Esophagus muscularis mucosa (tissue), 4 donors: Measurements from ENCODE around the gene HVCN1. TPM values are rescaled to one million over a fixed set of nuclear protein-coding genes. Genes with fewer than 3 reads are reported as not detected.

Experiments
- DNase-seq: peaks from one replicate; pipeline ENCODE4 v3.0.0-alpha.2; 2017; ENCODE audit errors: extremely low spot score
- H3K27ac ChIP-seq, 4 donors: fragments of 200-600 bp; sonication (generic); replicated peaks in 1 of 4; 1 replicate in 3 of 4; 2 replicates in 1 of 4; pipeline ENCODE4 v1.5.1; 2016 to 2019; ENCODE audit warnings: mild to moderate bottlenecking in 1 of 4
- H3K27me3 ChIP-seq, 4 donors: fragments of 200-600 bp; sonication (generic); one replicate each; pipeline versions ENCODE4 v1.5.1 to v1.6.0; 2016 to 2019
- H3K36me3 ChIP-seq, 4 donors: fragments of 200-600 bp; sonication (generic); one replicate each; pipeline ENCODE4 v1.5.1; 2016 to 2019
- H3K4me1 ChIP-seq, 4 donors: fragments of 200-600 bp; sonication (generic); one replicate each; pipeline ENCODE4 v1.5.1; 2016 to 2019
- H3K4me3 ChIP-seq, 4 donors: fragments of 200-600 bp; sonication (generic); 1 replicate in 2 of 4; 2 replicates in 2 of 4; pipeline ENCODE4 v1.5.1; 2016 to 2019; ENCODE audit warnings: mild to moderate bottlenecking in 4 of 4, moderate library complexity in 1 of 4
- H3K9me3 ChIP-seq, 4 donors: fragments of 200-600 bp; sonication (generic); 1 replicate in 3 of 4; 2 replicates in 1 of 4; pipeline ENCODE4 v1.5.1; 2016 to 2019
- CTCF ChIP-seq, 3 experiments: fragments of 200-600 bp in 2 of 3; fragments of 450-650 bp in 1 of 3; sonication (generic) in 2 of 3; IDR thresholded peaks; one replicate each; pipeline ENCODE4 v1.5.1; 2017 to 2019; ENCODE audit warnings: antibody characterized with exemption in 3 of 3, mild to moderate bottlenecking in 2 of 3, moderate library complexity in 1 of 3
- EP300 ChIP-seq: sonication (generic); formaldehyde crosslinking; IDR thresholded peaks from one replicate; pipeline ENCODE4 v1.6.1; 2017; ENCODE audit warnings: antibody characterized with exemption
- POLR2A ChIP-seq: fragments of 450-650 bp; IDR thresholded peaks from one replicate; pipeline ENCODE4 v1.6.1; 2017; ENCODE audit warnings: antibody characterized with exemption, moderate library complexity, mild to moderate bottlenecking, low read depth
- POLR2AphosphoS5 ChIP-seq, 2 donors: sonication (generic); formaldehyde crosslinking; IDR thresholded peaks; one replicate each; pipeline ENCODE4 v1.6.1; 2017; ENCODE audit warnings: antibody characterized with exemption in 2 of 2
- WGBS: methylation state at CpG from one replicate; pipeline ENCODE4 v1.1.5; 2018; 5-methylcytosine and 5-hydroxymethylcytosine counted together
- intact Hi-C: fragments of 100-400 bp; cut with DNase I; formaldehyde crosslinking; loops from one replicate; pipeline ENCODE4 v1.15.1; 2023
- total RNA-seq, 4 donors: library from RNA; depleted of rRNA; stranded (reverse); fragments of >200 nt; gene quantifications; one replicate each; pipeline versions ENCODE4 v1.1.0 to v1.2.1, GENCODE V29; 2016

Gene HVCN1
- total RNA-seq, 4 donors from 2014 or later = 5.4 to 8.9 (median 7.1) TPM

GRCh38 chr12:110679201-110679600, 9.7 kb downstream of the HVCN1 start:
- intact Hi-C loops = no loop called here
- WGBS = 98% methylated on average over 9 of the region's 12 CpGs
- TF ChIP-seq CTCF (IDR thresholded peaks at IDR 0.05) = no peak
- no peak for TF ChIP-seq POLR2A
- TF ChIP-seq EP300 = no peak
- TF ChIP-seq POLR2AphosphoS5 (IDR thresholded peaks at IDR 0.05) = no peak
- H3K9me3 ChIP-seq = peaks cover 0 to 10% (median 2%) of the 10 kb centered on the region in 4 donors
- DNase-seq = no peak
- H3K27ac ChIP-seq = no peak overlapping the region
- H3K4me3 ChIP-seq = no peak overlapping the region
- peaks cover 5 to 12% (median 9%) of the 10 kb centered on the region in 4 donors for H3K4me1 ChIP-seq
- H3K36me3 ChIP-seq = peaks cover 0 to 16% (median 4%) of the 10 kb centered on the region in 4 donors
- no peaks in the 10 kb centered on the region for H3K27me3 ChIP-seq

DNA sequence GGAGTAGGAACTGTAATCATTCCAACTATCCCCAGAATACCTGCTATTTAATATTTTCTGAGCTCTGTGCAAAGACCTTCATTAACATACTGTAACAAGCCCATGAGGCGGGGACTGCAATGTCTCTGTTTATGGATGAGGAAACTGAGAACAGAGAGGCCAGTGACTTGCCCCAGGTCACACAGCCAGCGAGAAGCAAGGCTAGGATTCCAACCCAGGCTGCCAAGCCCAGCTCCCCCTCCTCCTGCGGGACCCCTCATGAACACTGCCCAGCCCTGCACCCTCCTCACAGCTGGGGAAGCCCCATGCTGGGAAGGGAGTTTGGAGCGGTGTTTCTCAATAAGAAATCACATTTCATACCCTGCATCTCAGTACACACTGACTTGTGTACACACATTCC, 10.9 kb downstream of the HVCN1 start:
- Histone ChIP-seq H3K4me1 (peaks cover 5 to 12% (median 9%) of the 10 kb centered on the region in 4 donors), H3K4me3 (no peak overlapping the region), H3K36me3 (peaks cover 0 to 16% (median 4%) of the 10 kb centered on the region in 4 donors), H3K27me3 (no peaks in the 10 kb centered on the region), H3K9me3 (peaks cover 0 to 10% (median 2%) of the 10 kb centered on the region in 4 donors), H3K27ac (peak overlapping the region in 2 of 4 donors; percentile 0 to 11)
- intact Hi-C loops = no loop called here
- TF ChIP-seq POLR2AphosphoS5 (IDR thresholded peaks at IDR 0.05) (no peak), CTCF (IDR thresholded peaks at IDR 0.05) (no peak), POLR2A (no peak), EP300 (no peak)
- 85% methylated on average over 3 of the region's 4 CpGs for WGBS
- no peak for DNase-seq

GRCh38 chr12:110677206-110677911, 11.6 kb downstream of the HVCN1 start:
- DNase-seq = no peak
- Histone ChIP-seq H3K27ac (peak overlapping the region in 2 of 4 donors; percentile 0 to 11), H3K4me1 (peaks cover 5 to 12% (median 9%) of the 10 kb centered on the region in 4 donors), H3K36me3 (peaks cover 0 to 16% (median 4%) of the 10 kb centered on the region in 4 donors), H3K27me3 (no peaks in the 10 kb centered on the region), H3K4me3 (no peak overlapping the region), H3K9me3 (peaks cover 0 to 10% (median 2%) of the 10 kb centered on the region in 4 donors)
- TF ChIP-seq CTCF (IDR thresholded peaks at IDR 0.05) = no peak
- no peak for TF ChIP-seq POLR2A
- no peak for TF ChIP-seq POLR2AphosphoS5 (IDR thresholded peaks at IDR 0.05)
- TF ChIP-seq EP300 = no peak
- intact Hi-C loops = no loop called here
- WGBS = 67% methylated on average over 5 of the region's 5 CpGs

DNA sequence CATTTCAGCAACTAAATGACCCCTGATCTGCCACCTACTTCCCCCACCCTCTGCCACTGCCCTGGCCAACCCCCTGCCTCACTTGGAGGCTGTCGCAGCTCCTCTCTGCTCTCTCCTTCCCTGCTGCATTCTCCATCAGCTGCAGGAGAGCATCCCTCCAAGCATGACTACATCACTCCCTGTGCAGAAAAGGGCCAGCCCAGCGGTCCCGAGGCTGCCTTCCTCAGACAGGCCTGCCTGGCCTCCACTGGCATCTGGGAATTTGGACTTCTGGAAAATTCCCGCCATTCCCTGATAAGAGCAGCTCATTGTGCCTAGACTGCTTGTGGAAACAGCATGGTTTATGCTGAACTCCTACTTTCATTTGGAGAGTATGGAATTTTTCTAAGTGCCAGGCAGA, 12.7 kb downstream of the HVCN1 start:
- intact Hi-C loops = no loop called here
- peaks cover 5 to 12% (median 9%) of the 10 kb centered on the region in 4 donors for H3K4me1 ChIP-seq
- no peak overlapping the region for H3K4me3 ChIP-seq
- H3K27ac ChIP-seq = no peak overlapping the region
- WGBS = 92% methylated on average over 4 of the region's 4 CpGs
- peaks cover 0 to 15% (median under 1%) of the 10 kb centered on the region in 4 donors for H3K36me3 ChIP-seq
- peaks cover 0 to 10% (median 2%) of the 10 kb centered on the region in 4 donors for H3K9me3 ChIP-seq
- no peaks in the 10 kb centered on the region for H3K27me3 ChIP-seq
- TF ChIP-seq EP300 (no peak), POLR2A (no peak), CTCF (IDR thresholded peaks at IDR 0.05) (no peak), POLR2AphosphoS5 (IDR thresholded peaks at IDR 0.05) (no peak)
- no peak for DNase-seq
